Panc1 (cell line): ENCODE data around the gene RAD51C.

Experiments
- CTCF ChIP-seq: fragments of 450-650 bp; IDR thresholded peaks from 2 replicates; pipeline ENCODE4 v1.5.1; 2017; ENCODE audit warnings: mild to moderate bottlenecking
- POLR2AphosphoS5 ChIP-seq: IDR thresholded peaks from 2 replicates; pipeline ENCODE4 v1.6.1; 2012; ENCODE audit warnings: mild to moderate bottlenecking, low read depth, low read length, moderate library complexity
- SIN3A ChIP-seq: IDR thresholded peaks from 2 replicates; pipeline ENCODE4 v1.6.1; 2012; ENCODE audit warnings: low read depth, mild to moderate bottlenecking, low read length, moderate library complexity, borderline replicate concordance; ENCODE audit not compliant: insufficient read depth

GRCh38 chr17:58692239-58693055, at the start of gene RAD51C:
- TF ChIP-seq CTCF: no peak
- TF ChIP-seq POLR2AphosphoS5: peak; percentile 83
- TF ChIP-seq SIN3A: 0 out of 2 replicates have a peak, but pooled peaks have one; percentile 65
